Measurements from ENCODE around the gene CTNND2. TPM values are rescaled to one million over a fixed set of nuclear protein-coding genes. Genes with fewer than 3 reads are reported as not detected.

The CTNND2 gene
- total and polyA plus RNA-seq, 9 of the 15 experiments (the other 6 are each of a cell fraction or from before 2014, with no cell fraction given), result 0.03 to 0.35 TPM; not detected in 7

DNA sequence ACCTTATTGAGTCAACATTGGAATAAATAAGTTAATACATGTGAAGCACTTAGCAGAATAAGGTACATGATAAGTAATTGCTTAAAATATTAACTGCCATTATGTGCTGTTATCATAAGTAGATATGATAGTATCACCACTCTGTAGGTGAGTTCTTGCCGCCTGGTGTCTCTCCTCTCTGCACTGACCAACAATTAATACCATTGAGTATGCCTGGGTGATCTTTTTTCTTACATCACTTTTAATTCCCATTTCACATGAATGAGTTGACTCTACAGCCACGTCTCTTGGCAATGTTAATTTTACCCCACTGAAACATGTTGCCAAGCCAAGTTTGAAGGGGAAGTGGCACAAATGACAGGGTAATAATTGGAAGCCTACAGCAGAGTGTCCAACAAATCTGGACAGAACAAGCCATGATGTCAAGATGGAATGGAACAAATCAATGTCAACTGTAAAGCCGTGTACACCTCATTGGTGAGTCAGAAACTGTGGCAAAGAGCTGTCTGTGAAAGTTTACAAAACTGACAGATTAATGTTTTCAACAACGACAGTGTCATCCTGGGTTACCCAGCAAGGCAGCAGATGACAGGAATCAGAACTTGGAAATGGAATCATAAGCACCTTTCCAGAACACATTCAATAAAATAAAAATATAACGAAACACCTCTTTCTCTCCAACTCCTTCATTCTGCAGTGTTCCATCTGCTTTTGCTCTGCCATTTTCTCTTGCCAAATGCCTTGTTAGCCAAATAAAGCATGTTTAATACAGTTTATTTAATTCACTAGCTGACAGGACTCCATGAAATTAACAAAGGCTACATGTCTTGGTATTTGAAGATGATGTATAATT lies 330.9 kb downstream of the CTNND2 start (continued):
- TF ChIP-seq, protein P1, sequence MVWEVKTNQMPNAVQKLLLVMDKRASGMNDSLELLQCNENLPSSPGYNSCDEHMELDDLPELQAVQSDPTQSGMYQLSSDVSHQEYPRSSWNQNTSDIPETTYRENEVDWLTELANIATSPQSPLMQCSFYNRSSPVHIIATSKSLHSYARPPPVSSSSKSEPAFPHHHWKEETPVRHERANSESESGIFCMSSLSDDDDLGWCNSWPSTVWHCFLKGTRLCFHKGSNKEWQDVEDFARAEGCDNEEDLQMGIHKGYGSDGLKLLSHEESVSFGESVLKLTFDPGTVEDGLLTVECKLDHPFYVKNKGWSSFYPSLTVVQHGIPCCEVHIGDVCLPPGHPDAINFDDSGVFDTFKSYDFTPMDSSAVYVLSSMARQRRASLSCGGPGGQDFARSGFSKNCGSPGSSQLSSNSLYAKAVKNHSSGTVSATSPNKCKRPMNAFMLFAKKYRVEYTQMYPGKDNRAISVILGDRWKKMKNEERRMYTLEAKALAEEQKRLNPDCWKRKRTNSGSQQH (CRISPR knock-in tag; IDR thresholded peaks at IDR 0.05), result no peak
- TF ChIP-seq HDAC8 (tag; IDR thresholded peaks at IDR 0.05) (no peak), ASH1L (IDR thresholded peaks at IDR 0.05; ENCODE audit: borderline replicate concordance, low read depth, partially characterized antibody) (no peak), SETDB1 (IDR thresholded peaks at IDR 0.05; ENCODE audit: low read length) (no peak)

DNA sequence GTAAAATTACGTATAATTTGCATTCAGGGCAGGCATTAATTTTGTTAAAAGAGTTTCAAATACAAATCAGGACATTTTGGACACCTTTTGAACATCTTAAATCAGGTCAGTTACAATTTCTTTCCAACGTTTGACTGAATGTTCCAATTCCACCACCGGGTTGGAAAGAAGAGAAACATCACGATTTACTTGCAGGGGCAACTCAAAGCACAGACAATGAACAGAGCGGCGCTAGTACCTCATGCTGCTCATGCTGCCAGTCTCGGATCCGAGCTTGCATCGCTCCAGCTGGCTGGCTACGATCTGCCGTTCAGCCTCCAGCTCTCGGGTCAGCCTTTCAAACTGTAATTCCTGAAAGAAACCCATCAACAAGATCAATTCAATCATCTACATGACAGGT lies 339.5 kb downstream of the CTNND2 start:
- Histone ChIP-seq H3K4me3 (no peak overlapping the region), H3K4me2 (ENCODE audit: insufficient read depth, low read length) (no peak overlapping the region), H3K79me2 (ENCODE audit: control insufficient read depth, insufficient read depth, low read length) (no peaks in the 10 kb centered on the region), H3K9me1 (ENCODE audit: control insufficient read depth, insufficient read depth, low read length) (no peaks in the 10 kb centered on the region), H3K36me3 (ENCODE audit: control insufficient read depth, insufficient read depth, low read length) (no peaks in the 10 kb centered on the region), H2AFZ (ENCODE audit: low read depth, low read length) (no peak overlapping the region), H3K9ac (ENCODE audit: insufficient read depth in 1 of 2, low read depth in 2 of 2, low read length in 2 of 2) (no peak overlapping the region), H3K4me1 (replicated peaks in 1 of 2; ENCODE audit: control insufficient read depth in 2 of 2, insufficient read depth in 2 of 2, low read length in 2 of 2) (no peaks in the 10 kb centered on the region), H3K9me3 (replicated peaks; ENCODE audit: control insufficient read depth, insufficient read depth, low read depth, low read length) (no peaks in the 10 kb centered on the region), H3K27me3 (ENCODE audit: control insufficient read depth in 2 of 2, insufficient read depth in 2 of 2, low read length in 2 of 2) (no peaks in the 10 kb centered on the region), H3K27ac (ENCODE audit: extremely low read depth, low read depth, low read length) (no peak overlapping the region), H4K20me1 (replicated peaks; ENCODE audit: control insufficient read depth, insufficient read depth, low read length) (no peaks in the 10 kb centered on the region)
- FAIRE-seq (no peak), ATAC-seq (no peak), DNase-seq (ENCODE audit: extremely low read depth in 1 of 4, low spot score in 3 of 4) (no peak)
- ChIA-PET CTCF (ENCODE audit: low intra/inter-chr PET ratio) (no interaction called here), POLR2A (no interaction called here)
- no TSS peak for BruUV-seq (replicated peaks)
- intact Hi-C loops (cut with micrococcal nuclease) (no loop called here), in situ Hi-C loops (cut with MboI) (no loop called here)
- WGBS (ENCODE audit: insufficient coverage, low coverage, missing lambda C conversion rate), result 2% methylated on average over 12 of the region's 12 CpGs
- TF ChIP-seq HIVEP1 (CRISPR knock-in tag; IDR thresholded peaks at IDR 0.05), result no peak
- TF ChIP-seq LEF1 (IDR thresholded peaks at IDR 0.05), result no peak
- no peak for TF ChIP-seq SMARCC2 (IDR thresholded peaks at IDR 0.05; ENCODE audit: low read depth)
- TF ChIP-seq, protein P2, sequence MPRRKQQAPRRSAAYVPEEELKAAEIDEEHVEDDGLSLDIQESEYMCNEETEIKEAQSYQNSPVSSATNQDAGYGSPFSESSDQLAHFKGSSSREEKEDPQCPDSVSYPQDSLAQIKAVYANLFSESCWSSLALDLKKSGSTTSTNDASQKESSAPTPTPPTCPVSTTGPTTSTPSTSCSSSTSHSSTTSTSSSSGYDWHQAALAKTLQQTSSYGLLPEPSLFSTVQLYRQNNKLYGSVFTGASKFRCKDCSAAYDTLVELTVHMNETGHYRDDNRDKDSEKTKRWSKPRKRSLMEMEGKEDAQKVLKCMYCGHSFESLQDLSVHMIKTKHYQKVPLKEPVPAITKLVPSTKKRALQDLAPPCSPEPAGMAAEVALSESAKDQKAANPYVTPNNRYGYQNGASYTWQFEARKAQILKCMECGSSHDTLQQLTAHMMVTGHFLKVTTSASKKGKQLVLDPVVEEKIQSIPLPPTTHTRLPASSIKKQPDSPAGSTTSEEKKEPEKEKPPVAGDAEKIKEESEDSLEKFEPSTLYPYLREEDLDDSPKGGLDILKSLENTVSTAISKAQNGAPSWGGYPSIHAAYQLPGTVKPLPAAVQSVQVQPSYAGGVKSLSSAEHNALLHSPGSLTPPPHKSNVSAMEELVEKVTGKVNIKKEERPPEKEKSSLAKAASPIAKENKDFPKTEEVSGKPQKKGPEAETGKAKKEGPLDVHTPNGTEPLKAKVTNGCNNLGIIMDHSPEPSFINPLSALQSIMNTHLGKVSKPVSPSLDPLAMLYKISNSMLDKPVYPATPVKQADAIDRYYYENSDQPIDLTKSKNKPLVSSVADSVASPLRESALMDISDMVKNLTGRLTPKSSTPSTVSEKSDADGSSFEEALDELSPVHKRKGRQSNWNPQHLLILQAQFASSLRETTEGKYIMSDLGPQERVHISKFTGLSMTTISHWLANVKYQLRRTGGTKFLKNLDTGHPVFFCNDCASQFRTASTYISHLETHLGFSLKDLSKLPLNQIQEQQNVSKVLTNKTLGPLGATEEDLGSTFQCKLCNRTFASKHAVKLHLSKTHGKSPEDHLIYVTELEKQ (CRISPR knock-in tag; IDR thresholded peaks at IDR 0.05), result no peak
- no peak for TF ChIP-seq SAFB (IDR thresholded peaks at IDR 0.05; ENCODE audit: borderline replicate concordance, low read depth, low read length)
- TF ChIP-seq, protein P3, sequence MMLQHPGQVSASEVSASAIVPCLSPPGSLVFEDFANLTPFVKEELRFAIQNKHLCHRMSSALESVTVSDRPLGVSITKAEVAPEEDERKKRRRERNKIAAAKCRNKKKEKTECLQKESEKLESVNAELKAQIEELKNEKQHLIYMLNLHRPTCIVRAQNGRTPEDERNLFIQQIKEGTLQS (IDR thresholded peaks at IDR 0.05), result no peak
- TF ChIP-seq, protein P3 (CRISPR knock-in tag; conservative IDR thresholded peaks at IDR 0.05), result no peak
- TF ChIP-seq, protein P4, sequence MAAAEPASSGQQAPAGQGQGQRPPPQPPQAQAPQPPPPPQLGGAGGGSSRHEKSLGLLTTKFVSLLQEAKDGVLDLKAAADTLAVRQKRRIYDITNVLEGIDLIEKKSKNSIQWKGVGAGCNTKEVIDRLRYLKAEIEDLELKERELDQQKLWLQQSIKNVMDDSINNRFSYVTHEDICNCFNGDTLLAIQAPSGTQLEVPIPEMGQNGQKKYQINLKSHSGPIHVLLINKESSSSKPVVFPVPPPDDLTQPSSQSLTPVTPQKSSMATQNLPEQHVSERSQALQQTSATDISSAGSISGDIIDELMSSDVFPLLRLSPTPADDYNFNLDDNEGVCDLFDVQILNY (CRISPR knock-in tag; IDR thresholded peaks at IDR 0.05), result no peak
- no peak for TF ChIP-seq ELF2 (CRISPR knock-in tag; IDR thresholded peaks at IDR 0.05)
- TF ChIP-seq POU5F1 (IDR thresholded peaks at IDR 0.05; ENCODE audit: borderline replicate concordance, low read depth, low read length, partially characterized antibody), result no peak

Measured in K562 (cell line).